ENCODE measurements around the gene HOXB7. TPM values are rescaled to one million over a fixed set of nuclear protein-coding genes. Genes with fewer than 3 reads are reported as not detected.

HOXB7 gene
- total RNA-seq, 2 donors from 2014 or later, result 0.82 TPM; not detected in 1

GRCh38 chr17:48589831-48590606 lies 20.8 kb downstream of the HOXB7 start, which contains the start of gene HOXB3:
Gene HOXB3, minus strand, starts transcription at chr17:48590241. Its CDS starts 37,767 bp downstream, at chr17:48552474.
- ATAC-seq (no peak), DNase-seq (no peak)
- Mint-ChIP-seq H3K4me3 (no peak within 1 kb of the TSS), H3K36me3 (ENCODE audit: low read depth) (peaks cover 2% of the 10 kb centered on the region), H3K4me1 (peaks cover 35% of the 10 kb centered on the region), H3K27ac (peak within 1 kb of the TSS; percentile 11), H3K27me3 (peaks cover 93% of the 10 kb centered on the region)
- H3K9me3 ChIP-seq (ENCODE audit: control insufficient read depth, low read length, poor library complexity, severe bottlenecking), result no peaks in the 10 kb centered on the region

- H3K27ac Mint-ChIP-seq, result no peak overlapping the region
- peaks cover 2% of the 10 kb centered on the region for H3K36me3 Mint-ChIP-seq (ENCODE audit: low read depth)
- H3K27me3 Mint-ChIP-seq, result peaks cover 88% of the 10 kb centered on the region
Measured at GRCh38 chr17:48589060-48589830, 21.6 kb downstream of the HOXB7 start.

GRCh38 chr17:48588528-48588927 lies 22.3 kb downstream of the HOXB7 start:
- Mint-ChIP-seq H3K36me3 (ENCODE audit: low read depth) (peaks cover 2% of the 10 kb centered on the region), H3K27me3 (peaks cover 90% of the 10 kb centered on the region), H3K4me3 (no peak overlapping the region), H3K27ac (no peak overlapping the region), H3K4me1 (peaks cover 34% of the 10 kb centered on the region)
- DNase-seq (no peak), ATAC-seq (no peak)
- H3K9me3 ChIP-seq (ENCODE audit: control insufficient read depth, low read length, poor library complexity, severe bottlenecking), result no peaks in the 10 kb centered on the region

More at GRCh38 chr17:48589060-48589830, 21.6 kb downstream of the HOXB7 start:
- no peaks in the 10 kb centered on the region for H3K9me3 ChIP-seq (ENCODE audit: control insufficient read depth, low read length, poor library complexity, severe bottlenecking)
- DNase-seq (no peak), ATAC-seq (no peak)
- no peak overlapping the region for H3K4me3 Mint-ChIP-seq
- H3K4me1 Mint-ChIP-seq, result peaks cover 40% of the 10 kb centered on the region

- peaks cover 92% of the 10 kb centered on the region for H3K27me3 Mint-ChIP-seq
Measured at GRCh38 chr17:48588074-48588415, 22.8 kb downstream of the HOXB7 start.

GRCh38 chr17:48587276-48588073 lies 23.3 kb downstream of the HOXB7 start:
- no peaks in the 10 kb centered on the region for H3K9me3 ChIP-seq (ENCODE audit: control insufficient read depth, low read length, poor library complexity, severe bottlenecking)
- ATAC-seq (no peak), DNase-seq (no peak)
- peaks cover 2% of the 10 kb centered on the region for H3K36me3 Mint-ChIP-seq (ENCODE audit: low read depth)
- no peak overlapping the region for H3K27ac Mint-ChIP-seq
- H3K4me3 Mint-ChIP-seq, result no peak overlapping the region
- peaks cover 92% of the 10 kb centered on the region for H3K27me3 Mint-ChIP-seq
- peaks cover 28% of the 10 kb centered on the region for H3K4me1 Mint-ChIP-seq

More at GRCh38 chr17:48588074-48588415, 22.8 kb downstream of the HOXB7 start:
- no peaks in the 10 kb centered on the region for H3K9me3 ChIP-seq (ENCODE audit: control insufficient read depth, low read length, poor library complexity, severe bottlenecking)
- H3K4me3 Mint-ChIP-seq, result no peak overlapping the region
- peaks cover 2% of the 10 kb centered on the region for H3K36me3 Mint-ChIP-seq (ENCODE audit: low read depth)
- H3K27ac Mint-ChIP-seq, result no peak overlapping the region
- no peak for DNase-seq
- ATAC-seq, result no peak
- peaks cover 31% of the 10 kb centered on the region for H3K4me1 Mint-ChIP-seq

GRCh38 chr17:48586355-48587258 lies 24.2 kb downstream of the HOXB7 start:
- H3K27ac Mint-ChIP-seq, result peak overlapping the region; percentile 96
- H3K4me3 Mint-ChIP-seq, result peak overlapping the region; percentile 96
- peaks cover 2% of the 10 kb centered on the region for H3K36me3 Mint-ChIP-seq (ENCODE audit: low read depth)
- peaks cover 94% of the 10 kb centered on the region for H3K27me3 Mint-ChIP-seq
- DNase-seq (no peak), ATAC-seq (no peak)
- H3K9me3 ChIP-seq (ENCODE audit: control insufficient read depth, low read length, poor library complexity, severe bottlenecking), result no peaks in the 10 kb centered on the region
- H3K4me1 Mint-ChIP-seq, result peaks cover 29% of the 10 kb centered on the region

- Mint-ChIP-seq H3K4me1 (peaks cover 44% of the 10 kb centered on the region), H3K4me3 (peak overlapping the region; percentile 96), H3K27ac (no peak overlapping the region), H3K27me3 (peaks cover 94% of the 10 kb centered on the region), H3K36me3 (ENCODE audit: low read depth) (peaks cover 2% of the 10 kb centered on the region)
- no peaks in the 10 kb centered on the region for H3K9me3 ChIP-seq (ENCODE audit: control insufficient read depth, low read length, poor library complexity, severe bottlenecking)
- ATAC-seq, result no peak
- DNase-seq, result no peak
Measured at GRCh38 chr17:48584223-48584741, 26.5 kb downstream of the HOXB7 start.

- peak overlapping the region; percentile 27 for H3K27ac Mint-ChIP-seq
- H3K27me3 Mint-ChIP-seq, result peaks cover 94% of the 10 kb centered on the region
- peak overlapping the region; percentile 60 for H3K4me3 Mint-ChIP-seq
- H3K9me3 ChIP-seq (ENCODE audit: control insufficient read depth, low read length, poor library complexity, severe bottlenecking), result no peaks in the 10 kb centered on the region
- no peak for ATAC-seq
- peaks cover 5% of the 10 kb centered on the region for H3K36me3 Mint-ChIP-seq (ENCODE audit: low read depth)
- peaks cover 49% of the 10 kb centered on the region for H3K4me1 Mint-ChIP-seq
- no peak for DNase-seq
Measured at GRCh38 chr17:48583708-48584222, 27.1 kb downstream of the HOXB7 start.

GRCh38 chr17:48582750-48583069 lies 28.1 kb downstream of the HOXB7 start:
- DNase-seq, result no peak
- Mint-ChIP-seq H3K27me3 (peaks cover 84% of the 10 kb centered on the region), H3K27ac (peak overlapping the region; percentile 27), H3K4me3 (peak overlapping the region; percentile 83), H3K36me3 (ENCODE audit: low read depth) (peaks cover 5% of the 10 kb centered on the region), H3K4me1 (peaks cover 53% of the 10 kb centered on the region)
- no peak for ATAC-seq
- H3K9me3 ChIP-seq (ENCODE audit: control insufficient read depth, low read length, poor library complexity, severe bottlenecking), result no peaks in the 10 kb centered on the region

GRCh38 chr17:48579760-48580554 lies 30.9 kb downstream of the HOXB7 start:
- DNase-seq, result no peak
- Mint-ChIP-seq H3K36me3 (ENCODE audit: low read depth) (peaks cover 2% of the 10 kb centered on the region), H3K4me1 (peaks cover 46% of the 10 kb centered on the region), H3K27me3 (peaks cover 57% of the 10 kb centered on the region), H3K4me3 (peak overlapping the region; percentile 72), H3K27ac (no peak overlapping the region)
- no peak for ATAC-seq
- no peaks in the 10 kb centered on the region for H3K9me3 ChIP-seq (ENCODE audit: control insufficient read depth, low read length, poor library complexity, severe bottlenecking)

GRCh38 chr17:48579471-48579759 lies 31.4 kb downstream of the HOXB7 start:
- no peak for ATAC-seq
- peak overlapping the region; percentile 95 for H3K4me3 Mint-ChIP-seq
- H3K4me1 Mint-ChIP-seq, result peaks cover 41% of the 10 kb centered on the region
- no peak for DNase-seq
- peaks cover 55% of the 10 kb centered on the region for H3K27me3 Mint-ChIP-seq
- peak overlapping the region; percentile 67 for H3K27ac Mint-ChIP-seq
- H3K36me3 Mint-ChIP-seq (ENCODE audit: low read depth), result peaks cover 2% of the 10 kb centered on the region
- H3K9me3 ChIP-seq (ENCODE audit: control insufficient read depth, low read length, poor library complexity, severe bottlenecking), result no peaks in the 10 kb centered on the region
